ENCODE results near the gene SLC4A7.

DNA sequence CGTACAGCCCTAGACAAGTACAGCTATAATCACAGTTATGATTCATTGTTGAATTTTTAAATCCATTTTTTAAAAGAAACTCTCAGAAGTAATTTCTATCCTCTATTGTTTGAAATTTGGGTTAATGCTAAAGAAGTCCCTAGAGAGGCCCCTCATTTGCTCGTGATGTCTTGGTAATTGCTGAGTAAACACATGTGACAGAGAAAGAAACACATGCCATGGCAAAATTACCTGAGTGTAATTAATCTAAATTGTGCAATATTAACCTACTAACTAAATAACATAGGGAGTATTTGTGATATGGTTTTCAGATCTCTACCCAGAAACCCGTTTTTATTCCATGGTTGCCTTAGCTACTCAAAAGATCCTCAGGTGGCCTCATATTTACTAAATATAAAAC lies 125.8 kb downstream of the SLC4A7 start:
- TF ChIP-seq POLR2A (IDR thresholded peaks at IDR 0.05) (no peak), CTCF (IDR thresholded peaks at IDR 0.05) (no peak), POLR2AphosphoS5 (IDR thresholded peaks at IDR 0.05) (no peak)
